AG10803 (cell line): ENCODE results near the gene NDC1.

Experiments used
- DNase-seq: peaks from one replicate; pipeline ENCODE4 v3.0.0; 2010; ENCODE audit warnings: low read depth
- H3K4me3 ChIP-seq: 2 replicates; pipeline ENCODE4 v1.5.1; 2011; ENCODE audit warnings: mild to moderate bottlenecking, low read length, control low read depth
- TF ChIP-seq, protein P1 (sequence below): conservative IDR thresholded peaks from 2 replicates; pipeline ENCODE4 v1.5.1; 2011; ENCODE audit warnings: mild to moderate bottlenecking, low read length, control low read depth, inconsistent platforms

NDC1 gene

GRCh38 chr1:53732409-53732808 lies 105.7 kb downstream of the NDC1 start:
- peak overlapping the region; percentile 21 for H3K4me3 ChIP-seq
- DNase-seq = no peak
- TF ChIP-seq, protein P1, sequence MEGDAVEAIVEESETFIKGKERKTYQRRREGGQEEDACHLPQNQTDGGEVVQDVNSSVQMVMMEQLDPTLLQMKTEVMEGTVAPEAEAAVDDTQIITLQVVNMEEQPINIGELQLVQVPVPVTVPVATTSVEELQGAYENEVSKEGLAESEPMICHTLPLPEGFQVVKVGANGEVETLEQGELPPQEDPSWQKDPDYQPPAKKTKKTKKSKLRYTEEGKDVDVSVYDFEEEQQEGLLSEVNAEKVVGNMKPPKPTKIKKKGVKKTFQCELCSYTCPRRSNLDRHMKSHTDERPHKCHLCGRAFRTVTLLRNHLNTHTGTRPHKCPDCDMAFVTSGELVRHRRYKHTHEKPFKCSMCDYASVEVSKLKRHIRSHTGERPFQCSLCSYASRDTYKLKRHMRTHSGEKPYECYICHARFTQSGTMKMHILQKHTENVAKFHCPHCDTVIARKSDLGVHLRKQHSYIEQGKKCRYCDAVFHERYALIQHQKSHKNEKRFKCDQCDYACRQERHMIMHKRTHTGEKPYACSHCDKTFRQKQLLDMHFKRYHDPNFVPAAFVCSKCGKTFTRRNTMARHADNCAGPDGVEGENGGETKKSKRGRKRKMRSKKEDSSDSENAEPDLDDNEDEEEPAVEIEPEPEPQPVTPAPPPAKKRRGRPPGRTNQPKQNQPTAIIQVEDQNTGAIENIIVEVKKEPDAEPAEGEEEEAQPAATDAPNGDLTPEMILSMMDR = no peak

DNA sequence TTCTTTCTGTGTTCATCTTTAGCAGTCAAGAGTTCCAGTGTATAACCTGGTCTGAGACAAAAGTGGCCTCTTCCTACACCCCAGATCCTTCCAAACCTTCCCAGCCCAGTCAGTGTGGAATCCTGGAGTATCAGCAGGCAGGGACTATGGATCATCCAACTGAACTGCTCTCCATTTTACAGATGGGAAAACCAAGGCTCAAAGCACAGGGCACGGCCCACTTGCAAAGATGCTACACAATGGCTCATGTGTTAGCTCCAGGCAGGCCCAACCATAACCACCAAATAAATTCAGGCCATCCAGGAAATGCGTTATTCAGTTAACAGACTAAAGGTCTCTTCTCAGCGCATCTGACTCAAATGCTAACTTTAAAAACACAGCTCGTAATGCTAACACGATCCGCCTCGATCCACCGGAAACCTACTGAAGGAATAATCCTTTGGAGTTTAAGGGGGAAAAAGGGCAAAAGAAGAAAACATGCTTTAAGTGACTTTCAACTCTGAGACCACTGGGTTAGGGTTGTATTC lies 106.3 kb downstream of the NDC1 start:
- peak; percentile 31 for DNase-seq
- TF ChIP-seq, protein P1 = no peak
- H3K4me3 ChIP-seq = peak overlapping the region; percentile 21

GRCh38 chr1:53731043-53731600 lies 107.0 kb downstream of the NDC1 start:
- DNase-seq = no peak
- H3K4me3 ChIP-seq = no peak overlapping the region
- TF ChIP-seq, protein P1 = no peak

DNA sequence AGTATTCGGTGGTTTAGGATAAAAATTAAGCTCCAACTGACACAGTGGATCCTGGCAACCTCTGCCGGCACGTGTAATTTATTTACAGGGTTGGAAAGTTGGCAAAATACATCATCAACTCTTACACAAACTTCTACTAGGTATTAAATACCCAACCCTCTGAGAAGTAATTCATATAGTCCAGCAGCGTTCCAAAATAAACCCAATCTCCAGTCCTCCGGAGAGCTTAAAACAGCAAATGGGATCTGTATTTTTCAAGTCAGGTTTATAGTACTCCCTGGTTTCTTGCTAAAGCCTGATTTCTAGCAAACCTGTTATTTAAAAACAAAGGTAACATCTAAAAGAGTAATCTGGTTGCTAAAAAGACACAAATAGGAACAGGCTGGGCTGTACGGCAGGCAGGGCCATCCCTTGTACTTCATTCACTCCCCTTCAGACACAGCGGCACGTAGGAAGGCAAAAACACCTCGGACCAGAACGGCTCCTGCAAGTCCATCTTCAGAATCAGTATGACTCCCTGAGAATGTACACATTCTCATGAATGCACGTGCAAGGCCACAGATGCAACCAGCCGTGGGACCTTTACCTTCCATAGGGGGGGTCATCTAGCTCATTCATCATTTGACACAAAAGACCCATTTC lies 107.8 kb downstream of the NDC1 start:
- no peak for DNase-seq
- H3K4me3 ChIP-seq = no peak overlapping the region
- TF ChIP-seq, protein P1 = no peak

DNA sequence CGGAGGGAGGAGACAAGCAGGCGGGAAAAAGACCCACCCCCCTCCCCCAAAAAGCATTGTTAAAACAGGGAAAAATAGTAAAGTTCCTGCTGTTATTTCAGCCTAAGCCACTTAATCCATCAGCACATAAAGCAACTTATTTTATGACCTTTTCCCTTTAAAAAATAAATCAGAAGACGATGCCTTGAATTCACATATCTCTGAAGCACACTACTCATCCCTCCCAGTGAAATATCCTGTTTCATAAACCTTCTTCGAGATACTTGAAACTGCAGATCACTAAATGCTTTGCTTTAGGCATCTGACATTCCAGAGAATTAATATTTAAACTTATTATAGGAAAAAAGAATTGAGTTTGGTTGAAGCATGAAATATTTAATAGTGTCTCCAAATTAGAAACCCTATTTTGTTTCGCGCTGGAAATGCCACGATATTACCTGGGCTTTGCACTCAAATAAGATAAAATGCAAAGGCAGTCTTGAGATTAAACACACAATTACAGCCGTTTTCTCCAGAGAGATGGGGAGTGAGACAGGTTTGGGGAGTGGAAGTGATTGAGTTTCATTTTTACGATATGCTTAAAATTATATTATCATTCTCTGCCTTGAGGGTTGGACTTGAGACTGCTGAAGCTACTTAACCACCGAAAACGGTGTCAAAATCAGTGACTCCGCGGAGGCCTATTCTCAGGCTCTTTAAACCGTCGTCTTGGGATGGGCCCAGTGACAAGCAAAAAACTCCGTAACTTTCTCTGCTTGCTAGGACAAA lies 108.5 kb downstream of the NDC1 start:
- H3K4me3 ChIP-seq = no peak overlapping the region
- TF ChIP-seq, protein P1 = no peak
- DNase-seq = peak; percentile 23

GRCh38 chr1:53728702-53729455 lies 109.2 kb downstream of the NDC1 start:
- TF ChIP-seq, protein P1 = no peak
- no peak overlapping the region for H3K4me3 ChIP-seq
- no peak for DNase-seq
